Keratinocyte (primary cell): Measurements from ENCODE around the gene NANOS1. TPM values are rescaled to one million over a fixed set of nuclear protein-coding genes. Genes with fewer than 3 reads are reported as not detected.

Experiments used
- DNase-seq: peaks from one replicate; pipeline ENCODE4 v3.0.0-alpha.2; 2011; ENCODE audit warnings: low read depth, missing footprints, low spot score
- FAIRE-seq: peaks from 2 replicates; lab custom pipeline; 2011; peaks lifted over from hg19 to GRCh38; lab: Jason Lieb, UNC
- H2AFZ ChIP-seq: 2 replicates; pipeline ENCODE4 v1.6.0; 2012; ENCODE audit warnings: low read length, control low read depth, inconsistent platforms; ENCODE audit not compliant: control insufficient read depth
- H3K27ac ChIP-seq: 2 replicates; pipeline ENCODE4 v1.5.1; 2011; ENCODE audit warnings: low read length; ENCODE audit not compliant: control insufficient read depth, insufficient read depth
- H3K27me3 ChIP-seq: 3 replicates; pipeline ENCODE4 v1.6.0; 2011; ENCODE audit warnings: low read length; ENCODE audit not compliant: control insufficient read depth, insufficient read depth; ENCODE audit errors: extremely low read depth
- H3K36me3 ChIP-seq, 2 experiments: 2 replicates in 1 of 2; 3 replicates in 1 of 2; pipeline ENCODE4 v1.5.1; 2011; ENCODE audit warnings: low read length in 2 of 2, mild to moderate bottlenecking in 1 of 2; ENCODE audit not compliant: control insufficient read depth in 2 of 2, insufficient read depth in 2 of 2; ENCODE audit errors: extremely low read depth in 1 of 2
- H3K4me1 ChIP-seq: 3 replicates; pipeline ENCODE4 v1.5.1; 2011; ENCODE audit warnings: low read length; ENCODE audit not compliant: control insufficient read depth, insufficient read depth; ENCODE audit errors: extremely low read depth
- H3K4me2 ChIP-seq: 3 replicates; pipeline ENCODE4 v1.6.0; 2011; ENCODE audit warnings: low read depth, low read length; ENCODE audit not compliant: control insufficient read depth, insufficient read depth; ENCODE audit errors: extremely low read depth
- H3K4me3 ChIP-seq, 3 experiments: fragments of 200-600 bp in 1 of 3; sonication (generic) in 1 of 3; 2 replicates in 2 of 3; 3 replicates in 1 of 3; pipeline ENCODE4 v1.5.1; 2011 to 2016; ENCODE audit warnings: low read length in 3 of 3, mild to moderate bottlenecking in 3 of 3, control low read depth in 2 of 3, inconsistent platforms in 1 of 3, low read depth in 1 of 3, mixed read lengths in 1 of 3, mixed run types in 1 of 3, moderate library complexity in 1 of 3; ENCODE audit not compliant: control insufficient read depth in 2 of 3, insufficient read depth in 2 of 3; ENCODE audit errors: extremely low read depth in 1 of 3
- H3K79me2 ChIP-seq: 2 replicates; pipeline ENCODE4 v1.6.0; 2012; ENCODE audit warnings: low read length; ENCODE audit not compliant: control insufficient read depth, insufficient read depth
- H3K9ac ChIP-seq: 3 replicates; pipeline ENCODE4 v1.6.0; 2011; ENCODE audit warnings: low read length; ENCODE audit not compliant: control insufficient read depth, insufficient read depth; ENCODE audit errors: extremely low read depth
- H3K9me1 ChIP-seq: 3 replicates; pipeline ENCODE4 v1.6.0; 2011; ENCODE audit warnings: low read length; ENCODE audit not compliant: control insufficient read depth, insufficient read depth; ENCODE audit errors: extremely low read depth
- H3K9me3 ChIP-seq: 2 replicates; pipeline ENCODE4 v1.5.1; 2012; ENCODE audit warnings: low read depth, low read length; ENCODE audit not compliant: control insufficient read depth
- H4K20me1 ChIP-seq: 3 replicates; pipeline ENCODE4 v1.6.0; 2011; ENCODE audit warnings: low read length; ENCODE audit not compliant: control insufficient read depth, insufficient read depth; ENCODE audit errors: extremely low read depth
- EZH2 ChIP-seq: IDR thresholded peaks from one replicate; pipeline ENCODE4 v1.6.1; 2012; ENCODE audit warnings: inconsistent platforms, mild to moderate bottlenecking, low read length, moderate library complexity
- dilution Hi-C: fragments of 300-500 bp; cut with MboI; formaldehyde crosslinking; loops from one replicate; pipeline ENCODE4 v1.7.0; 2020; ENCODE audit warnings: low sequenced_read_pairs; ENCODE audit not compliant: extremely low pct_ligation_motif_present
- polyA plus RNA-seq, 5 experiments: library from polyadenylated mRNA; depleted of rRNA in 3 of 5; stranded (reverse) in 3 of 5; stranded (forward) in 1 of 5; unstranded in 1 of 5; fragments of >200 nt; gene quantifications; 1 replicate in 1 of 5; 2 replicates in 3 of 5; 3 replicates in 1 of 5; pipeline versions ENCODE4 v1.2.1 to v1.2.3, GENCODE V29; 2011 to 2012; ENCODE audit warnings: missing spikeins in 2 of 5, low read depth in 1 of 5, low replicate concordance in 1 of 5
- TF ChIP-seq, protein P1 (sequence below), 3 experiments: IDR thresholded peaks in 1 of 3; conservative IDR thresholded peaks in 1 of 3; optimal IDR thresholded peaks in 1 of 3; 2 replicates in 2 of 3; 3 replicates in 1 of 3; pipeline versions ENCODE3 to v1.5.1; 2011; ENCODE audit warnings: low read length in 3 of 3, mild to moderate bottlenecking in 3 of 3, moderate library complexity in 2 of 3, control low read depth in 1 of 3, inconsistent platforms in 1 of 3; ENCODE audit not compliant: insufficient read depth in 2 of 3; ENCODE audit errors: extremely low read depth in 1 of 3

Gene NANOS1
- polyA plus RNA-seq, 1 donor (not counting 4 experiments of a cell fraction or from before 2014, with no cell fraction given), result 2.1 TPM

- H3K36me3 ChIP-seq, result peaks cover 4 to 7% of the 10 kb centered on the region in 2 experiments
- peak overlapping the region in 1 of 3 experiments; percentile 9 for H3K4me3 ChIP-seq
- dilution Hi-C loops, result no loop called here
- no peak for DNase-seq
- H3K4me2 ChIP-seq, result peak overlapping the region; percentile 25
- no peak overlapping the region for H2AFZ ChIP-seq
- H3K27me3 ChIP-seq, result no peaks in the 10 kb centered on the region
- peaks cover 13% of the 10 kb centered on the region for H3K4me1 ChIP-seq
- H3K79me2 ChIP-seq, result no peaks in the 10 kb centered on the region
- H3K9ac ChIP-seq, result no peak overlapping the region
- H3K9me1 ChIP-seq, result no peaks in the 10 kb centered on the region
- no peak overlapping the region for H3K27ac ChIP-seq
- H4K20me1 ChIP-seq, result no peaks in the 10 kb centered on the region
- no peak for FAIRE-seq
- no peaks in the 10 kb centered on the region for H3K9me3 ChIP-seq
- TF ChIP-seq, protein P1, sequence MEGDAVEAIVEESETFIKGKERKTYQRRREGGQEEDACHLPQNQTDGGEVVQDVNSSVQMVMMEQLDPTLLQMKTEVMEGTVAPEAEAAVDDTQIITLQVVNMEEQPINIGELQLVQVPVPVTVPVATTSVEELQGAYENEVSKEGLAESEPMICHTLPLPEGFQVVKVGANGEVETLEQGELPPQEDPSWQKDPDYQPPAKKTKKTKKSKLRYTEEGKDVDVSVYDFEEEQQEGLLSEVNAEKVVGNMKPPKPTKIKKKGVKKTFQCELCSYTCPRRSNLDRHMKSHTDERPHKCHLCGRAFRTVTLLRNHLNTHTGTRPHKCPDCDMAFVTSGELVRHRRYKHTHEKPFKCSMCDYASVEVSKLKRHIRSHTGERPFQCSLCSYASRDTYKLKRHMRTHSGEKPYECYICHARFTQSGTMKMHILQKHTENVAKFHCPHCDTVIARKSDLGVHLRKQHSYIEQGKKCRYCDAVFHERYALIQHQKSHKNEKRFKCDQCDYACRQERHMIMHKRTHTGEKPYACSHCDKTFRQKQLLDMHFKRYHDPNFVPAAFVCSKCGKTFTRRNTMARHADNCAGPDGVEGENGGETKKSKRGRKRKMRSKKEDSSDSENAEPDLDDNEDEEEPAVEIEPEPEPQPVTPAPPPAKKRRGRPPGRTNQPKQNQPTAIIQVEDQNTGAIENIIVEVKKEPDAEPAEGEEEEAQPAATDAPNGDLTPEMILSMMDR (optimal IDR thresholded peaks at IDR 0.05 in 1 of 3, IDR thresholded peaks at IDR 0.05 in 1 of 3, conservative IDR thresholded peaks at IDR 0.05 in 1 of 3; ENCODE audit: extremely low read depth in 1 of 3, insufficient read depth in 2 of 3, low read length in 3 of 3), result peak in 1 of 3 experiments; percentile 34
- no peak for TF ChIP-seq EZH2
These were observed 458 bp upstream of the NANOS1 start for GRCh38 chr10:119028900-119029612.

- Histone ChIP-seq H3K27ac (no peak overlapping the region), H3K9me3 (no peaks in the 10 kb centered on the region), H3K79me2 (no peaks in the 10 kb centered on the region), H3K4me2 (peak overlapping the region; percentile 77), H3K9me1 (no peaks in the 10 kb centered on the region), H4K20me1 (no peaks in the 10 kb centered on the region), H3K27me3 (no peaks in the 10 kb centered on the region), H2AFZ (no peak overlapping the region), H3K4me1 (peaks cover 7% of the 10 kb centered on the region), H3K9ac (peak overlapping the region; percentile 5), H3K36me3 (peaks cover 11 to 12% of the 10 kb centered on the region in 2 experiments), H3K4me3 (peak overlapping the region; percentile 6 to 33 (median 29))
- TF ChIP-seq, protein P1 (optimal IDR thresholded peaks at IDR 0.05 in 1 of 3, IDR thresholded peaks at IDR 0.05 in 1 of 3, conservative IDR thresholded peaks at IDR 0.05 in 1 of 3; ENCODE audit: extremely low read depth in 1 of 3, insufficient read depth in 2 of 3, low read length in 3 of 3), result peak in 1 of 3 experiments; percentile 28
- no peak for TF ChIP-seq EZH2
- FAIRE-seq (no peak), DNase-seq (no peak)
- dilution Hi-C loops, result no loop called here
These were observed 1.1 kb downstream of the NANOS1 start for GRCh38 chr10:119030421-119031250.
